HG02623 (cell line): ENCODE measurements around the gene CTSK.
"Not testable (repeated sequence)": the region's sequence is repeated elsewhere in the genome, so short reads cannot be mapped to it uniquely, and the experiment has no call there.

Experiments used
- ATAC-seq: cut with Tn5 transposase; IDR thresholded peaks from one replicate; pipeline ENCODE4 v1.9.1; 2021; ENCODE audit warnings: moderate library complexity; ENCODE audit not compliant: unreplicated experiment

CTSK gene

DNA sequence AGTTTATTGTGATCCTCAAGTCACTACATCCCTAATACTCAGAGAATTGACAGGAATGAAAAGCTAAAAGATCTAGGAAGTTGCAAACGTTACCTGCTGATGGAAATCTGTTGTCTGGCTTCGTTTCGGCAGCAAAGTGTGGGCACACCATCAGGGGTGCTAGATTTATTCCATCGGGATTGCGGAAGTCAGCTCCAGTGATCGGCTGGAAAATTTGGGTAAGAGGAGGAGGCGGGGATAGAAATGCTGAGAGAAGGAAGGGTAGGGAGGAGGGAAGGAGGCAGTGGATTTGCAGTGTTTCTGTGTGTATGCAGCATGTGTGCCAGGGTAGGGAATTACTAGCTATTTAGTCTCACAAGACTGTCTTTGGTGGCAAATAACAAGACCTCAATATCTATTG is at the start of gene CTSK:
TSS of gene CTSK (minus strand) at position 140 of the 400 bp plus-strand sequence. CDS start 1,455 bp downstream, outside the sequence.
- no peak for ATAC-seq

DNA sequence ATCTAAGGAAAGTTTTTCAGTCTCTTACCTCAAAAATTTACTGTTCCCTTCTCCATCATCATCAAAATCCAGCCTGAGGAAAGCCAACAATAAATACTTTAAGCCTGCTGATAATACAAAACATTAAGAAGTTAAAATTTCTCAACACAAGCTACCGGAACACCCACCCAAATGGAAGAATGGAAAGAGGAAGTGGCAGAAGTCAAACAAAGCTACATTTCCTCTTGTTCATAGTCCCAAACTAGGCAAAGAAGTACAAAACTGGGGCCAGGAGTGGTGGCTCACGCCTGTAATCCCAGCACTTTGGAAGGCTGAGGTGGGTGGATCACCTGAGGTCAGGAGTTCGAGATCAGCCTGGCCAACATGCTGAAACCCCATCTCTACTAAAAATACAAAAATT is 44.7 kb upstream of the CTSK start:
- ATAC-seq = not testable (repeated sequence)

- ATAC-seq = not testable (repeated sequence)
Observed at GRCh38 chr1:150850801-150851362, 42.8 kb upstream of the CTSK start.

GRCh38 chr1:150846473-150847146 is 38.5 kb upstream of the CTSK start:
- ATAC-seq = no peak

DNA sequence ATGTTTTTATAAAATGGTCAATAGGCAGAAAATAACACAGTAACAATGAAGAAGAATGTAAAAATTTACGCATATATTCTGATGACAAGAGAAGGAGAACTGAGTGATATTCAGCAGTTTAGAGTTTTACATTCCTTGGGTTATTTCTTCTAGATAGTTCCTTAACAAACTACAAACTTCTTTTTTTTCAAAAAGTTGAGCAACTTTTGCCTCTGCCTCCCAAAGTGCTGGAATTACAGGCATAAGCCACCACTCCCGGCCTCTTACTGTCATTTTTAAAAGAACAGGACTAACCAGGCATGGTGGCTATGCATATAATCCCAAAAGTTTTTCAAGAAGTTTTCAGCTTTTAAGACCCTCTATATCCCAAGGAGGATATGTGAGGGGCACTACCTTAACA is 35.4 kb upstream of the CTSK start:
- ATAC-seq = no peak

- no peak for ATAC-seq
Observed at GRCh38 chr1:150842964-150843363, 34.9 kb upstream of the CTSK start.

GRCh38 chr1:150842343-150842742 is 34.3 kb upstream of the CTSK start:
- no peak for ATAC-seq

GRCh38 chr1:150841626-150842025 is 33.6 kb upstream of the CTSK start:
- no peak for ATAC-seq

DNA sequence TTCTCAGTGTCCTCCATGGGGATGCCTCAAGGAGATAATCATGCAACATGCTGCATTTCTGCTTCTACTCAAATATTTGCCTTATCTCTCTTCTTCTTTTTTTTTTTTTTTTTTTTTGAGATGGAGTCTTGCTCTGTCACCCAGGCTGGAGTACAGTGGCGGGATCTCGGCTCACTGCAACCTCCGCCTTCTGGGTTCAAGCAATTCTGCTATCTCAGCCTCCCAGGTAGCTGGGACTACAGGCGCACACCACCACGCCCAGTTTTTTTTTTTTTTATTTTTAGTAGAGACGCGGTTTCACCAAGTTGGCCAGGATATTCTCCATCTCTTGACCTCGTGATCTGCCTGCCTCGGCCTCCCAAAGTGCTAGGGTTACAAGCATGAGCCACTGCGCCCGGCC is 32.8 kb upstream of the CTSK start:
- not testable (repeated sequence) for ATAC-seq

DNA sequence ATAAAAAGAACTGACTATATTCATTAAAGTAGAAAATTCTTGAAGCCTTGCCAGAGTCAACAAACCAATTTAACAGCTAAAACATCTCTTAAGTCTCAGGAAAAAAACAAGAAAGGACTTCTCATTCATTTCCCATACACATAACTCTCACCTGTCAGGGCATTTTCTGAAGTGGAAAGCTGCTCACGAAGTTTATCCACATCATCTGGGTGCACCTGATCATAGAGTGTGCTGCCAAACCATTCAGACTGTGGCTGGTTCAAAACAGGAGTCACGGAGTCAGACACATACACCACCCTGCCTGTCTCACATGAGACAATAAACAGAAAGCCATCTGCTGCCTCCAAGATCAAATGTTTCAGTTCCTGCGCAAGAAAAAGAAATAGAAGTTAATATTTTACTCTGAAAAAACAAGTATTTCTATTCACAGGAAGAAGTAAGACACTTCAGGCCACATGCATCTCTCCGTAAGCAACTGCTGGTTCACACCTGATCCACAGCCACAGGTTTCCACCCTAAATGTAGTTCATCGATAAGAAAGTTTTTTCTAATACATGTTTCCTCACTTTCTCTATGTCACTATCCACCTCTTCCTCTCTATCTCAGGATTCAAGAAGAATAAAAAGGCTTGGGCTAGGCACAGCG is 28.2 kb upstream of the CTSK start:
- ATAC-seq = no peak

- not testable (repeated sequence) for ATAC-seq
Observed at GRCh38 chr1:150833961-150834360, 25.9 kb upstream of the CTSK start.

- no peak for ATAC-seq
Observed at GRCh38 chr1:150832597-150832996, 24.5 kb upstream of the CTSK start.

GRCh38 chr1:150829751-150830150 is 21.7 kb upstream of the CTSK start:
- no peak for ATAC-seq

- ATAC-seq = no peak
Observed at GRCh38 chr1:150826299-150826698, 18.2 kb upstream of the CTSK start.

DNA sequence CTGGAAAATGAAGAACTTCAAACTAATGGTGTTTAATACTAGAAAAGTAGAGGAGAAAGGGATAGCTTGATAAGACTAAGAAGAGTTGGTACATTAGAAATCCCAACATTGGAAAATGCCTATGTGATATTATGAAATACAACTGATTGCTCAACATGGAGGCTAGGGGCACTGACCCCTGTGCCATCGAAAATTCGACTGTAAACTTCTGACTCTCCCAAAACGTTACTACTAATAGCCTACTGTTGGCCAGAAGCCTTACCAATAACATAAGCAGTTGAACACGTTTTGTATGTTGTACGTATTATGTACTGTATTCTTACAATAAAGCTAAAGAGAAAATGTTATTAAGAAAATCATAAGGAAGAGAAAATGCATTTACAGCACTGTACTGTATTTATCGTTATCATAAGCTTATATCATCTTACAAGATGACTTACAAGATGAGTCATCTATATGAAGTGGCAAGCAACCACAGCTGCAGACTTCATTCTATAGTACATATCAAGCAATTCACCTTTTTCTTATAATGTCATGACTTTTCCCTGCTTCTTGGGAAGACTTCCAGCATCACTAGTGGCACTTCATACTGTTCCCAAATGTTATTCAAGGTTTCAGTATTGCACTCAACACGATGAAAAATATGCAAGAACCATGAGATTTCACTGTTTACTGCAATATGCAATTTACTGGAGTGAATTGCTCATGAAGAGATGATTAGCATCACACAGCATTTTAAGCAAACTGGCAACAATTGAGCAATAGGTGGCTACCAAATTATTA is 12.9 kb upstream of the CTSK start:
- ATAC-seq = no peak

DNA sequence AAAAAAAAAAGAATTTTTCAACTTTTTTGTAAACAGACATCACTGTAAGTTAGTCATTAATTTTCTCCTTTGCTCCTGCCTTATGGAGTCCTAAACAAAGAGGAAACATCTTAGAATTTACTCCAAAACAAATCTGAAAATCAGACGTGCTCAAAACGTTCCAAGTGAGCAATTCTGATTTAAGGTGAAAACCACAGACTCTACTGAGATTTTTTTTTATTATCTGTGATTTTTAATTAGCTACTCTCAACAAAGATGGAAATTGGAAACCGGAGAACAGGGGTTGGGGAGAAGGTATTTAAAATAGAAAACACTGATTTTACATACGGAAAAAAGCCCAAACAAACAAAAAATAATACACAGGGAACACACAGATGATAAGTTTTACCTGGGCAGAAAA is 7.8 kb upstream of the CTSK start:
- no peak for ATAC-seq

DNA sequence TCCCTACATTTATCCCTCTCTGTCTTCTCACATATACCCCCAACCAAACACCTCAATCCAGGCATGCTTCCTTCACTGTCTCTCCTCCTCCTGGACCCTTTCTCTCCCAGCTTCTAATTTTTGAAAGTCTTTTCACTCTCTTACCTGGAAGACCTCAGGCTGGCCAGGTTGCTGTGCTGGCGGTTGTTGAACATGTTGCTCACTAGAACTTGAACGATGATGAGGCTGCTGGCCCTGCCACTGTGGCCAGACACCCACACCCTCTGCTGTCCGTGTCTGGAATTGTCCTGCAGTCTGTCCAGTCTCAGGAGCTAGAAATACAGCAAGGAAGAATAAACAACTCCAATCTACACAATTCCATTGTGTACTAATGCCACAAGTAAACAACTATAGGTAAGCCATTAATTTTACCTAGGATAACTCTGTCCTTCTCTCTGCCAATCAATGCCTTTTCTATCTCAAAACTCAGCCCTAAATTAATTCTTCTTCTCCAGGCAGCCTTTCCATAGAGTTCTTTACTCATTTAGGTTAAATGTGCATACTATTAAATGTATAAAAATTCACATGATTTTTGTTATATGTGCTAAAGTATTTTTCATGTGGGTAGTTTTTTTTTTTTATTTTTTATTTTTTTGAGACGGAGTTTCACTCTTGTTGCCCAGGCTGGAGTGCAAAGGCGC is 5.1 kb upstream of the CTSK start:
- ATAC-seq = no peak

DNA sequence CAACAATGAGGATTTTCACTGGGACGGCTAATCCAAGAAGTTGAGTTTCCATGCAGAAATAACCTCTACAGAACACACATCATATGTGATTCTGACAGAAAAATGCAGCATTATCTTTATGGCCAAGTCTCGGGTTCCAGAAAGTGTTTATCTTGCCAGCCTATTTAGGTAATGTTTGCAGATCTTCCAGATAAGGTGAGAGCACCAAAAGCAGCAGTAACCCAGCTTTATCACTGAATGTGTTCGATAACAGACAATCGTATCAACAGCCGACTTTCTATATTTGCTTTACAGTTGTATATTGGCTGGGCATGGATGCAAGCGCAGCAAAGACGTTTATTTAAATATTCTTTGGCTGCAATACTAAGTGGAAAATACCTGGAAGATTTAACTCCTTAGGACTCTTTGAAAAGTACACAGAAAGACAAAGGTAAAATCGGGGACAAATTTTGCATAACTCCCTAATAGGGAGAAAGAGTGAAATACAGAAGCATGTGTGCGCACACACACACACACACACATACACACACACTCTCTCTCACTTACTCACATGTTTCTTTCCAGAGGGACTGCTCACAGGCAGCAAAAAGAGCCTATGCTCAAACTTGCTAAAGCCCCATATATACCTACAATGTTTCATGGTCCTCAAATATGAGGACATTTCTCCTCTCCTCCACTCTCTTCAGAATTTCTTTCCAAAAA is 3.0 kb upstream of the CTSK start:
- ATAC-seq = no peak

DNA sequence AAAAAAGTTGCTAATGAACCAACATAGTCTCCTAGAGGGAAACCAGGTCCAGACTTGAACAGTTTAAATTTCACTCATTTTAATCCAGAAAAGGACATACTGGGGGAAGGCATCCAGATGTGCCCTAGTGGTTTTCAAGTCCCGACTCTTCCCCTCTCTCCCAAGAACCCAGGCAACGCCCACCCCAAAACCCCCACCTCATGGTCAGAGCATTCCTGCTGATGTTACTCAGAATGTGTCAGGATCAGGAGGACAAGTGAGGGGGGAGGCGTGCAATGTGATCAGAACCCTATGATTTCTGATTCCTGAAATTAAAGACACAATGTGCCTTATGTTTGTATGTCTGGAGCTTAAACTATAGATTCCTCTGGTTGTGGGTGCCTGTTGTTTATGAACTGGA is 1.6 kb upstream of the CTSK start:
- no peak for ATAC-seq

DNA sequence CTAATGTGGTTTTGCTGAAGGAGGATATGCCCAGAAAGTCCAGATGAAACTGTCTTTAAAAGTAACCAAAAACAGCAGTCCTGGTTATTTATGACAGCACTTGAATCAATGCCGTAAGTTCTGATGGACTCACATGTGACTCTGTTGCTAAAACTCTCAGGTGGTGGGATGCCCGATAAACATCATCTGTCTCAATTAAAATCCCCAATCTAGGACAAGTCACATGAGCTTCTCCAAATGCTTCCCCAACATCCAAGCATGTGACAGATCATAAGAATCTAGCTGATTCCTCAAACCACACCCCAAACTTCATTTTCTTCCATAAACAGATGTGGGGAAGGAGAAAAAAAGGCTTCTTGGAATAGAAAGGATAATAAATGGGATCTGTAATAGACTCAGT is 786 bp upstream of the CTSK start:
- ATAC-seq = no peak
